Measurements from ENCODE around the gene OPCML. TPM values are rescaled to one million over a fixed set of nuclear protein-coding genes. Genes with fewer than 3 reads are reported as not detected.

OPCML gene
- total RNA-seq, 1 experiment from 2014 or later = 0.94 TPM

- Mint-ChIP-seq H3K4me3 (no peak overlapping the region), H3K4me1 (0 out of 4 replicates have a peak, but pooled peaks cover 0 to 2% of the 10 kb centered on the region in 2 experiments), H3K27ac (no peak overlapping the region), H3K36me3 (ENCODE audit: insufficient read depth in 1 of 3, low read depth in 3 of 3) (no peaks in the 10 kb centered on the region), H3K9me3 (no peaks in the 10 kb centered on the region), H3K27me3 (ENCODE audit: low read depth) (no peaks in the 10 kb centered on the region)
- H3K27ac ChIP-seq (ENCODE audit: insufficient read length, low read depth, low read length) = no peak overlapping the region
- no peak for DNase-seq
- H3K79me2 ChIP-seq (ENCODE audit: insufficient read depth, low read length) = no peaks in the 10 kb centered on the region
- H3K56ac ChIP-seq (ENCODE audit: insufficient read length, low read depth, low read length) = no peak overlapping the region
- no peak overlapping the region for H2AFZ ChIP-seq (ENCODE audit: low read length)
- H4K8ac ChIP-seq (replicated peaks; ENCODE audit: insufficient read length, low read depth, low read length) = no peak overlapping the region
- no peak overlapping the region for H2AK5ac ChIP-seq (ENCODE audit: insufficient read length, low read length)
- no peaks in the 10 kb centered on the region for H3K9me3 ChIP-seq (ENCODE audit: control insufficient read depth, low read depth, low read length)
- no peak overlapping the region for H3K18ac ChIP-seq (ENCODE audit: insufficient read length, low read depth, low read length)
- TF ChIP-seq CTCF (conservative IDR thresholded peaks at IDR 0.05) = no peak
- no peak overlapping the region for H2BK20ac ChIP-seq (ENCODE audit: low read depth, low read length, poor library complexity, severe bottlenecking)
- no peak overlapping the region for H3K4ac ChIP-seq (ENCODE audit: low read depth, low read length)
- no peaks in the 10 kb centered on the region for H3K27me3 ChIP-seq (ENCODE audit: insufficient read depth, low read length)
- H2BK120ac ChIP-seq (ENCODE audit: low read depth, low read length, poor library complexity, severe bottlenecking) = no peak overlapping the region
- no peak overlapping the region for H3K4me2 ChIP-seq (ENCODE audit: insufficient read depth, insufficient read length, low read length)
- H2BK12ac ChIP-seq (ENCODE audit: insufficient read length, low read depth, low read length) = no peak overlapping the region
- WGBS (ENCODE audit: extremely low coverage, insufficient read length, low lambda C conversion rate) = no CpG with 5 or more reads among the region's 1 CpG
- H3K14ac ChIP-seq (ENCODE audit: insufficient read depth, low read length) = no peak overlapping the region
- no peak overlapping the region for H3K23ac ChIP-seq (ENCODE audit: insufficient read length, low read depth, low read length)
- H2BK5ac ChIP-seq (ENCODE audit: insufficient read length, low read length) = no peak overlapping the region
- no peak overlapping the region for H3K9ac ChIP-seq (ENCODE audit: extremely low read depth, insufficient read length, low read length)
- H4K91ac ChIP-seq (ENCODE audit: insufficient read length, low read depth, low read length) = no peak overlapping the region
- no peak overlapping the region for H3T11ph ChIP-seq (ENCODE audit: low read length)
- H3K23me2 ChIP-seq (ENCODE audit: insufficient read length, low read depth, low read length, poor library complexity, severe bottlenecking) = no peaks in the 10 kb centered on the region
- no peaks in the 10 kb centered on the region for H4K20me1 ChIP-seq (ENCODE audit: control insufficient read depth, insufficient read depth, insufficient read length)
- no peaks in the 10 kb centered on the region for H3K79me1 ChIP-seq (ENCODE audit: insufficient read depth, low read depth, low read length, poor library complexity, severe bottlenecking)
- no peak overlapping the region for H4K5ac ChIP-seq (ENCODE audit: insufficient read length, low read depth, low read length)
- H3K4me1 ChIP-seq (ENCODE audit: insufficient read depth, low read length) = no peaks in the 10 kb centered on the region
- H2BK15ac ChIP-seq (ENCODE audit: low read depth, low read length) = no peak overlapping the region
Measured at GRCh38 chr11:132595246-132595645, 937.1 kb downstream of the OPCML start.

All from H9 (cell line).